WTC11 (cell line): ENCODE data around the gene FAM171A1.

ENCODE experiments used
- CREM ChIP-seq: sonication (generic); formaldehyde crosslinking; IDR thresholded peaks from 2 replicates; pipeline ENCODE4 v1.8.1; 2022; ENCODE audit warnings: mild to moderate bottlenecking, missing genetic modification reagents, moderate library complexity
- CTCF ChIP-seq: fragments of 200-600 bp; IDR thresholded peaks from 2 replicates; pipeline ENCODE4 v1.8.0; 2022; ENCODE audit warnings: antibody characterized with exemption
- ZNF317 ChIP-seq: sonication (generic); formaldehyde crosslinking; IDR thresholded peaks from 2 replicates; pipeline ENCODE4 v1.8.1; 2023; ENCODE audit warnings: low read depth, mild to moderate bottlenecking, moderate library complexity, missing genetic modification reagents, borderline replicate concordance

DNA sequence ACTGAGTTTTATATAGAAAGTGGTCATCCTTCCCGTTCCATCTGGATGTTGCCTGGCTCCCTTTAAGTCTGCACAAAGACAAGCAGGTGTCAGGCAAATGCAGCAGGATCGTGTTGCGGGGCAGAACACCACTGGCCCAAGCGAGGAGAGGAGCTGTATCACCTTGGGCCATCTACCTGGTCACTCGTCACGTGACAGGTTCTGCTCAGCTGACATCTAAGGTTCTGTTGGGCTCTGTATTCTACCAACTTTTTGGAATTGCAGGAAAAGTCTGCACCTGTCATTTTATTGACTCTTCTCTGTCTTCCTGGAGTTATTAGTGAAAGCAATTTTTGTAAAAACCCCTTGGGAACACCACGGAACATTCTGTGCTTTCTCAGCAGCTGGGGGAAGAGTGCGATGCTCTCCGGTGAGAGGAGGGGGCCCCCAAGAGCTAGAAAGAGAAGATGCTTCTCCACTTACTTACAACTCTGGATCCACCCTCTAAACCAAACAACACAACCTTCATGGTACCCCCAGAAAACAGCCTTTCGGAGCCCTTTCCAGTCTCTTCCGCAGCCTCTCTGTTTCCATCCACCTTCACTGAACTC lies 119.2 kb downstream of the FAM171A1 start:
- TF ChIP-seq CTCF (no peak), CREM (no peak), ZNF317 (CRISPR knock-in tag) (no peak)
